ENCODE data around the gene CCDC146. TPM values are rescaled to one million over a fixed set of nuclear protein-coding genes. Genes with fewer than 3 reads are reported as not detected.

The CCDC146 gene
- total and polyA plus RNA-seq, 2 of the 8 experiments (the other 6 are each of a cell fraction or from before 2014, with no cell fraction given) = 0.88 to 2.4 TPM

- TF ChIP-seq CHD7 (IDR thresholded peaks at IDR 0.05; ENCODE audit: insufficient replicate concordance, low read length) (no peak), HDAC6 (IDR thresholded peaks at IDR 0.05; ENCODE audit: low read depth, low read length) (no peak), MAFK (IDR thresholded peaks at IDR 0.05; ENCODE audit: low read depth, low read length) (no peak), SIX5 (IDR thresholded peaks at IDR 0.05; ENCODE audit: low read depth, low read length) (no peak), TEAD4 (IDR thresholded peaks at IDR 0.05; ENCODE audit: low read depth, low read length) (no peak), GABPA (IDR thresholded peaks at IDR 0.05; ENCODE audit: borderline replicate concordance, insufficient read depth, low read length) (no peak), HDAC2 (IDR thresholded peaks at IDR 0.05; ENCODE audit: borderline replicate concordance in 1 of 2, low read depth in 2 of 2, low read length in 2 of 2) (no peak), ATF3 (IDR thresholded peaks at IDR 0.05; ENCODE audit: insufficient read depth, low read depth, low read length) (no peak), E2F6 (IDR thresholded peaks at IDR 0.05) (no peak)
Observed at GRCh38 chr7:77245015-77245755, 122.8 kb downstream of the CCDC146 start (continued).

Data from H1 (cell line).